ENCODE data around the gene ZNRD2. TPM values are rescaled to one million over a fixed set of nuclear protein-coding genes. Genes with fewer than 3 reads are reported as not detected.

ZNRD2 gene
- total and polyA plus RNA-seq, 10 of the 15 experiments (the other 5 are each of a cell fraction or from before 2014, with no cell fraction given) = 7.9 to 111 (median 55.4) TPM

- Histone ChIP-seq H3K9ac (ENCODE audit: control insufficient read depth, insufficient read depth, low read length) (peak overlapping the region; percentile 62; the same call in 1 of the 2 replicates), H3K27me3 (replicated peaks in 1 of 2; ENCODE audit: control insufficient read depth in 2 of 2, insufficient read depth in 2 of 2, low read length in 1 of 2) (no peaks in the 10 kb centered on the region), H3K9me3 (replicated peaks; ENCODE audit: control insufficient read depth, insufficient read depth, low read length) (no peaks in the 10 kb centered on the region), H4K20me1 (ENCODE audit: control insufficient read depth, insufficient read depth) (no peaks in the 10 kb centered on the region), H3K79me2 (ENCODE audit: control insufficient read depth, insufficient read depth, low read length) (no peaks in the 10 kb centered on the region), H3K4me2 (ENCODE audit: control insufficient read depth, insufficient read depth) (peak overlapping the region; percentile 97), H3K27ac (ENCODE audit: control insufficient read depth, insufficient read depth) (peak overlapping the region; percentile 61), H3K36me3 (ENCODE audit: control insufficient read depth in 2 of 2, insufficient read depth in 2 of 2, low read length in 1 of 2) (peaks cover 1 to 5% of the 10 kb centered on the region in 2 experiments; a peak in 3 of 4 replicates), H2AFZ (ENCODE audit: control insufficient read depth, low read depth, low read length) (peak overlapping the region; percentile 96), H3K4me3 (peak overlapping the region; percentile 72; the same call in 1 of the 2 replicates), H3K4me1 (ENCODE audit: control insufficient read depth, insufficient read depth, low read length) (peaks cover 11% of the 10 kb centered on the region)
- ChIA-PET SMC1A (ENCODE audit: uncharacterized antibody, unreplicated experiment) (interaction anchor here (0.6 to 4.1 kb wide), 11 partner anchors 10 to 276 kb away, joined by 3 to 48 read pairs (median 7); partner anchors contain the start of genes EHBP1L1, FAM89B, MAP3K11 and PCNX3), CTCF (interaction anchor here (0.5 to 4.2 kb wide), 27 partner anchors 9 to 263 kb away, joined by 3 to 89 read pairs (median 6); partner anchors contain the start of genes DPF2, EHBP1L1, FAM89B and KCNK7), RAD21 (ENCODE audit: unreplicated experiment) (interaction anchor here (0.6 to 4.1 kb wide), 20 partner anchors 8 to 316 kb away, joined by 3 to 58 read pairs (median 4); partner anchors contain the start of genes FAM89B, MALAT1, PCNX3 and RELA), POLR2A (interaction anchor here (0.5 to 3.7 kb wide), 16 partner anchors 11 to 122 kb away, joined by 3 to 34 read pairs (median 5); partner anchors contain the start of genes EHBP1L1, FAM89B, MAP3K11 and PCNX3)
- 28% methylated on average over 18 of the region's 18 CpGs for whole genome bisulfite sequencing (ENCODE audit: insufficient coverage, insufficient replicate concordance, low lambda C conversion rate, missing lambda C conversion rate)
- DNase-seq (ENCODE audit: low read depth, low spot score) (no peak), ATAC-seq (no peak), FAIRE-seq (no peak)
- in situ Hi-C loops (cut with MboI) = no loop called here
- intact Hi-C loops (cut with micrococcal nuclease; ENCODE audit: unreplicated experiment) = loop anchor here (1.0 to 2.0 kb wide), 2 partner anchors 29 to 73 kb away; partner anchors contain the start of genes MAP3K11, PCNX3 and ZNRD2
- BruUV-seq (replicated peaks) = no TSS peak
- TF ChIP-seq PRDM15 (CRISPR knock-in tag; IDR thresholded peaks at IDR 0.05) (no peak), BACH1 (IDR thresholded peaks at IDR 0.05; ENCODE audit: borderline replicate concordance) (0 out of 2 replicates have a peak, but pooled peaks have one; percentile 2), USF2 (IDR thresholded peaks at IDR 0.05; ENCODE audit: borderline replicate concordance, low read depth, low read length) (no peak), ZNF592 (IDR thresholded peaks at IDR 0.05) (no peak), ZNF384 (IDR thresholded peaks at IDR 0.05; ENCODE audit: borderline replicate concordance, low read depth, low read length) (no peak), MLLT1 (IDR thresholded peaks at IDR 0.05) (0 out of 2 replicates have a peak, but pooled peaks have one; percentile 12), TCF7 (IDR thresholded peaks at IDR 0.05; ENCODE audit: borderline replicate concordance) (no peak), RUNX3 (IDR thresholded peaks at IDR 0.05; ENCODE audit: low read length) (no peak), SMAD5 (IDR thresholded peaks at IDR 0.05; ENCODE audit: low read depth) (no peak), WRNIP1 (IDR thresholded peaks at IDR 0.05; ENCODE audit: borderline replicate concordance, low read depth, low read length) (no peak)
Measured at GRCh38 chr11:65541093-65541982, 28.9 kb upstream of the ZNRD2 start.
